Neural progenitor cell (in vitro differentiated cells): ENCODE measurements around the gene ZNF91. TPM values are rescaled to one million over a fixed set of nuclear protein-coding genes. Genes with fewer than 3 reads are reported as not detected.
A peak's percentile ranks its signal among the peaks of the same experiment; 100 is the strongest.

Source experiments
- DNase-seq: peaks from one replicate; pipeline ENCODE4 v3.0.0-alpha.2; 2016; ENCODE audit warnings: low spot score
- H2AFZ ChIP-seq: fragments of 200-600 bp; sonication (generic); replicated peaks from 2 replicates; pipeline ENCODE4 v1.6.1; 2016; ENCODE audit warnings: antibody characterized with exemption
- H3F3A ChIP-seq: fragments of 200-600 bp; sonication (generic); 2 replicates; pipeline ENCODE4 v1.6.1; 2016; ENCODE audit warnings: antibody characterized with exemption, low read depth
- H3K27ac ChIP-seq: fragments of 200-600 bp; sonication (generic); 2 replicates; pipeline ENCODE4 v1.5.1; 2016; ENCODE audit warnings: mild to moderate bottlenecking
- H3K27me3 ChIP-seq: fragments of 200-600 bp; sonication (generic); 2 replicates; pipeline ENCODE4 v1.6.1; 2016; ENCODE audit warnings: mild to moderate bottlenecking, moderate library complexity
- H3K36me3 ChIP-seq: fragments of 200-600 bp; sonication (generic); 2 replicates; pipeline ENCODE4 v1.5.1; 2016
- H3K4me1 ChIP-seq: fragments of 200-600 bp; sonication (generic); 2 replicates; pipeline ENCODE4 v1.6.1; 2016; ENCODE audit warnings: mixed run types
- H3K4me2 ChIP-seq: fragments of 200-600 bp; sonication (generic); 2 replicates; pipeline ENCODE4 v1.6.1; 2016
- H3K4me3 ChIP-seq: fragments of 200-600 bp; sonication (generic); 2 replicates; pipeline ENCODE4 v1.5.1; 2016
- H3K79me2 ChIP-seq: fragments of 200-600 bp; sonication (generic); 2 replicates; pipeline ENCODE4 v1.6.1; 2016; ENCODE audit warnings: low read depth
- H3K9ac ChIP-seq: fragments of 200-600 bp; sonication (generic); 2 replicates; pipeline ENCODE4 v1.6.1; 2016
- H3K9me3 ChIP-seq: fragments of 200-600 bp; sonication (generic); 2 replicates; pipeline ENCODE4 v1.5.1; 2016; ENCODE audit warnings: low read depth
- H4K20me1 ChIP-seq: fragments of 200-600 bp; sonication (generic); 2 replicates; pipeline ENCODE4 v1.6.1; 2016; ENCODE audit warnings: low read depth
- H3K27ac Mint-ChIP-seq: 3 replicates; pipeline ENCODE4 v1.8.0; 2021; ENCODE audit warnings: mixed read lengths
- H3K27me3 Mint-ChIP-seq: 2 replicates; pipeline ENCODE4 v1.8.0; 2022; ENCODE audit warnings: low read depth, mild to moderate bottlenecking, inconsistent platforms, moderate library complexity, mixed read lengths; ENCODE audit not compliant: insufficient read depth
- H3K36me3 Mint-ChIP-seq: 3 replicates; pipeline ENCODE4 v1.8.0; 2021; ENCODE audit warnings: mixed read lengths
- H3K4me1 Mint-ChIP-seq: 3 replicates; pipeline ENCODE4 v1.8.0; 2021; ENCODE audit warnings: mixed read lengths
- H3K4me3 Mint-ChIP-seq: 3 replicates; pipeline ENCODE4 v1.8.0; 2021; ENCODE audit warnings: mild to moderate bottlenecking, moderate library complexity, mixed read lengths
- H3K9me3 Mint-ChIP-seq: 3 replicates; pipeline ENCODE4 v1.8.0; 2020; ENCODE audit warnings: mixed read lengths
- EZH2 ChIP-seq: fragments of 200-600 bp; sonication (generic); IDR thresholded peaks from 2 replicates; pipeline ENCODE4 v1.6.1; 2017; ENCODE audit warnings: antibody characterized with exemption, mild to moderate bottlenecking, moderate library complexity
- EZH2phosphoT487 ChIP-seq: fragments of 200-600 bp; sonication (generic); IDR thresholded peaks from 2 replicates; pipeline ENCODE4 v1.6.1; 2017; ENCODE audit warnings: antibody characterized with exemption
- total RNA-seq: library from RNA; depleted of rRNA; stranded (reverse); fragments of >200 nt; gene quantifications from 2 replicates; pipeline ENCODE4 v1.2.3, GENCODE V29; 2015; ENCODE audit warnings: low replicate concordance
- TF ChIP-seq, protein P1 (sequence below): fragments of 200-600 bp; sonication (generic); IDR thresholded peaks from 2 replicates; pipeline ENCODE4 v1.5.1; 2017; ENCODE audit warnings: antibody characterized with exemption, mild to moderate bottlenecking

ZNF91 gene
- total RNA-seq, 1 donor from 2014 or later: 105 TPM

DNA sequence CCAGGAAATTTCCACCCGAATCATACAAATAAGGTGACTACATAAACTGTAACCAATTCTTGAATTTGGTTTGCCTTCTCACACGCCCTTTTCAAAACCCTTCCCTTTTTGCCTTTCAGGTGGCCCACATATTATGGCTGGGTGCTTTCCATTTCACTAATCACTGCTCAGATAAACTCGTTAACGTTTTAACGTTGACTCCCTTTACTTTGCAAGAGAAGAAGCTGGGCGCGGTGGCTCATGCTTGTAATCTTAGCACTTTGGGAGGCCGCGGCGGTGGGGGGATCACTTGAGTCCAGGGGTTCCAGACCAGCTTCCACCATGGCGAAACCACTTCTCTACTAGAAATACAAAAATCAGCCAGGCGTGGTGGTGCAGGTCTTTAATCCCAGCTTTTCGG is 19.8 kb upstream of the ZNF91 start:
- Histone ChIP-seq H3K9ac (peak overlapping the region; percentile 65), H3K9me3 (no peaks in the 10 kb centered on the region), H3K27ac (peak overlapping the region; percentile 87), H3K36me3 (no peaks in the 10 kb centered on the region), H3F3A (peaks cover 22% of the 10 kb centered on the region), H3K27me3 (no peaks in the 10 kb centered on the region), H3K4me2 (peak overlapping the region; percentile 86), H3K79me2 (peaks cover 47% of the 10 kb centered on the region), H4K20me1 (no peaks in the 10 kb centered on the region), H3K4me3 (peak overlapping the region; percentile 85), H3K4me1 (peaks cover 8% of the 10 kb centered on the region), H2AFZ (peak overlapping the region; percentile 94)
- H3K27me3 Mint-ChIP-seq: peaks cover 5% of the 10 kb centered on the region
- TF ChIP-seq EZH2 (no peak), EZH2phosphoT487 (no peak)
- TF ChIP-seq, protein P1, sequence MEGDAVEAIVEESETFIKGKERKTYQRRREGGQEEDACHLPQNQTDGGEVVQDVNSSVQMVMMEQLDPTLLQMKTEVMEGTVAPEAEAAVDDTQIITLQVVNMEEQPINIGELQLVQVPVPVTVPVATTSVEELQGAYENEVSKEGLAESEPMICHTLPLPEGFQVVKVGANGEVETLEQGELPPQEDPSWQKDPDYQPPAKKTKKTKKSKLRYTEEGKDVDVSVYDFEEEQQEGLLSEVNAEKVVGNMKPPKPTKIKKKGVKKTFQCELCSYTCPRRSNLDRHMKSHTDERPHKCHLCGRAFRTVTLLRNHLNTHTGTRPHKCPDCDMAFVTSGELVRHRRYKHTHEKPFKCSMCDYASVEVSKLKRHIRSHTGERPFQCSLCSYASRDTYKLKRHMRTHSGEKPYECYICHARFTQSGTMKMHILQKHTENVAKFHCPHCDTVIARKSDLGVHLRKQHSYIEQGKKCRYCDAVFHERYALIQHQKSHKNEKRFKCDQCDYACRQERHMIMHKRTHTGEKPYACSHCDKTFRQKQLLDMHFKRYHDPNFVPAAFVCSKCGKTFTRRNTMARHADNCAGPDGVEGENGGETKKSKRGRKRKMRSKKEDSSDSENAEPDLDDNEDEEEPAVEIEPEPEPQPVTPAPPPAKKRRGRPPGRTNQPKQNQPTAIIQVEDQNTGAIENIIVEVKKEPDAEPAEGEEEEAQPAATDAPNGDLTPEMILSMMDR: no peak
- peaks cover 19% of the 10 kb centered on the region for H3K36me3 Mint-ChIP-seq
- peak overlapping the region; percentile 88 for H3K4me3 Mint-ChIP-seq
- peak; percentile 42 for DNase-seq
- H3K9me3 Mint-ChIP-seq: peaks cover 39% of the 10 kb centered on the region
- H3K27ac Mint-ChIP-seq: peak overlapping the region; percentile 92
- H3K4me1 Mint-ChIP-seq: peaks cover 8% of the 10 kb centered on the region

DNA sequence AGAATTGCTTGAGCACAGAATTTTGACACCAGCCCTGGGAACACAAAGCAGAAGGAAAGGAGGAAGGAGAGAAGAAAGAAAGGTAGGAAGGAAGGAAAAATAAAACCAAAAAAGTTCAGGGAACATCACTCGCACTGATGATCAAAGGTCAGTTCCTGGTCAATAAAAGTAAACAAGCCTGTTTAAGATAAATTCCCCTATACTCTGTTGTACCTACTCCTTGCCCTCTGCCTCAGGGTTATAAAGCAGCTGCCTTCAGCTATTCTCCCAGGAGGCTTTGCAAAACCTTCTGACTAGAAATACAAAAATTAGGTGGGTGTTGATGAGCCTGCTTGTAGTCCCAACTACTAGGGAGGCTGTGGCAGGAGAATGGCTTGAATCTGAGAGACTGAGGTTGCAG is 14.9 kb upstream of the ZNF91 start:
- H3K36me3 Mint-ChIP-seq: peaks cover 48% of the 10 kb centered on the region
- Histone ChIP-seq H3K4me1 (peaks cover 3% of the 10 kb centered on the region), H2AFZ (no peak overlapping the region), H3K4me3 (no peak overlapping the region), H3K9ac (no peak overlapping the region), H3F3A (peaks cover 9% of the 10 kb centered on the region), H3K27ac (no peak overlapping the region), H3K79me2 (peaks cover 71% of the 10 kb centered on the region), H3K9me3 (no peaks in the 10 kb centered on the region), H4K20me1 (no peaks in the 10 kb centered on the region), H3K36me3 (no peaks in the 10 kb centered on the region), H3K27me3 (no peaks in the 10 kb centered on the region), H3K4me2 (no peak overlapping the region)
- DNase-seq: no peak
- no peak overlapping the region for H3K27ac Mint-ChIP-seq
- H3K4me1 Mint-ChIP-seq: peaks cover 7% of the 10 kb centered on the region
- no peak overlapping the region for H3K4me3 Mint-ChIP-seq
- peaks cover 39% of the 10 kb centered on the region for H3K9me3 Mint-ChIP-seq
- H3K27me3 Mint-ChIP-seq: peaks cover 1% of the 10 kb centered on the region
- no peak for TF ChIP-seq EZH2phosphoT487
- TF ChIP-seq, protein P1: no peak
- no peak for TF ChIP-seq EZH2

DNA sequence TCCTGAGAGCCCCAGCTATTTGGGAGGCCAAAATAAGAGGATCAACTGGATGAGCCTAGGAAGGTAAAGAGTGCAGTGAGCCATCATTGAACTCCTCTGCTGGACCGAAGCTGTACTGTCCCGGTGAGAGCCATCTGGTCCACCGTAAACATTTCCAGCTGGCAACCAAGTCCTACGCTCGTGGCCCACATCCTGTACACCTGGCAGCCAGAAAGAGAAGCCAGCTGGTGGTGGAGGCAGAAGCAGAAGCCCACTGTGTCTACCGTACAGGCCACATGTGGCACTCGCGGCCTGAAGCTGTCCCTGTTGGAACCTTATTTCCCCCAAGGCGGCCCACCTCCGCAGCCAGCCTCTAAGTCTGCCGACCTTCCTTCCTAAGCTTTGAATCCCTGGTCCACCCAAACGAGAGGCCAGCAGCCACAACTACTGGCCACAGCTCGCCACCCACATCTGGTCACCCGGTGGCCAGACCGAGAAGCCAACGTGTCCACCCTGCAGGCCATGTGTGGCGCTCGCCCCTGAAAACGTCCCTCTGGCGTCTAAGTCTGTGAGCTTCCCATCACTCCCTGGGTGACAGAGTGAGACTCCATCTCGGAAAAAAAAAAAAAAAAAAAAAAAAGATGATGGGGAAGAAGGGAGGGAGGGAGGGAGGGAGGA is 14.2 kb upstream of the ZNF91 start:
- Histone ChIP-seq H3K79me2 (peaks cover 65% of the 10 kb centered on the region), H2AFZ (no peak overlapping the region), H3K36me3 (no peaks in the 10 kb centered on the region), H3K27ac (no peak overlapping the region), H3K4me2 (no peak overlapping the region), H3K4me3 (no peak overlapping the region), H3K9me3 (no peaks in the 10 kb centered on the region), H3K27me3 (no peaks in the 10 kb centered on the region), H3K4me1 (peaks cover 3% of the 10 kb centered on the region), H3K9ac (no peak overlapping the region), H4K20me1 (no peaks in the 10 kb centered on the region), H3F3A (peaks cover 3% of the 10 kb centered on the region)
- H3K27me3 Mint-ChIP-seq: no peaks in the 10 kb centered on the region
- peaks cover 1% of the 10 kb centered on the region for H3K4me1 Mint-ChIP-seq
- no peak for TF ChIP-seq EZH2
- TF ChIP-seq, protein P1: no peak
- TF ChIP-seq EZH2phosphoT487: no peak
- peaks cover 51% of the 10 kb centered on the region for H3K36me3 Mint-ChIP-seq
- no peak overlapping the region for H3K27ac Mint-ChIP-seq
- no peak for DNase-seq
- H3K4me3 Mint-ChIP-seq: no peak overlapping the region
- H3K9me3 Mint-ChIP-seq: peaks cover 39% of the 10 kb centered on the region
